NOMO-1 treated with DMSO at 0.1 percent for 48 hours (cell line): ENCODE results near the gene BCL2L13.
"Not testable (repeated sequence)": the region's sequence is repeated elsewhere in the genome, so short reads cannot be mapped to it uniquely, and the experiment has no call there.

Source experiments
- DNase-seq: peaks from one replicate; lab custom pipeline; 2025; ENCODE audit not compliant: unreplicated experiment; lab: John Stamatoyannopoulos, UW

Gene BCL2L13

DNA sequence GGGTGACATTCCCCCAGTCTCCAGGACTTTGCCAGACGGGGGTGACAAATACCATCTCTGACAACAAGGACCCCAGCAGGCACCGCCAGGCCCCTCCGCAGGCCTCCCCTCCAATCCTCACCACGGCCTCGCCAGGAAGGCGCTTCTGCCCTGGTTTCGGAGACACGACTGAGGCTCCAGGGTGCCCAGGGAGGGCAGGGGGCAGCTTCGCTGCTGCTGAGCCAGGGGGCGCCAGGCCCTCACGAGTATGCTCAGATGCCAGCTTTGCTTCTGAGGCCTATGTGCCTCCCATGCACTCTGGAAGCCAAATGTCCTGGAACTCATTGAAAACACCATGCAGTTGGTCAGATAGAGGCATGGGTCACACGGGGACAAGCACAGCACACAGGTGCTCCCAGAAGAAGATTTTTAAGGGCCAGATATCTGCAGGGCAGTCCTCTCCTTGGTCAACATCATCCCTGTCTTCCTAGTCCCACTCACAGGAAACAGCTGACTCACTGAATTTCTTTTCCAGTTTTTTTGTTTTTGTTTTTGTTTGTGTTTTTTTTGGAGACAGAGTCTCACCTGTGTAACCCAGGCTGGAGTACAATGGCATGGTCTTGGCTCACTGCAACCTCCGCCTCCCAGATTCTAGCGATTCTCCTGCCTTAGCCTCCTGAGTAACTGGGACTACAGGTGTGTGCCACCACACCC is 115.8 kb downstream of the BCL2L13 start:
- no peak for DNase-seq

DNA sequence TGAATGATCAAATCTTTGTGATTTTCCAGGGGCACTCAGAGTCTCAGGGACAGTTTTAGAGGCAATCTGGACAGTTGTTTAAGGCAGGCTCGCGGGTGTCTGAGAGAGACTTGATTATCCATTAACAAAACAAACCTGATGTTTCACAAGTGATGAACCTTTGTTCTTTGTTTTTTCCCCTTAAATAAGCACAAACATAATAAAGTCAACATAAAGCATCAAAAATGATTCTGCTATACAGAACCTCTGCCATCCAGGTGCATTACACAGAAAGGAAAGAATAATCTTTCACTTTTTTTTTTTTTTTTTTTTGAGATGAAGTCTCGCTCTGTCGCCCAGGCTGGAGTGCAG is 122.6 kb downstream of the BCL2L13 start:
- DNase-seq = no peak

- DNase-seq = peak; percentile 65
Observed at GRCh38 chr22:17763442-17763841, 124.9 kb downstream of the BCL2L13 start.

DNA sequence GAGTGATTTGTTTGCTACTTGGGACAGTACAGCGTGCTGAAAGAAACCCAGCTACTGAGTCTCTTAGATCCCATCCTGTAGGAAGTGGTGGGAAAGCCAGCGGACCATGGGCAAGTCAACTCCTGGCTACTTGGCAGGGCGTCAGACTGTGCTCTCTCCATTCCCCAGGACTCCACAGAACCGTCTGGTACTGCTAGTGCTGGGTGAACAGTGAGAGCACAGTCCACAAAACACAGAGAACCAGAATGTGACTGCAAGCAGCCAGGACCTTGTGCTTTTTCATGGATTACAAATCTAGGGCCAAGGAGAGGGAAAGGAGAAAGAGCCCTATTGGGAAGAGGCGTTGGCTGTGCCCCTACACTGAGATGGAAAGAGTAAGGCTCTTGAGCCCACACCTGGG is 125.5 kb downstream of the BCL2L13 start:
- DNase-seq = no peak

GRCh38 chr22:17764852-17765251 is 126.3 kb downstream of the BCL2L13 start:
- not testable (repeated sequence) for DNase-seq

GRCh38 chr22:17767233-17768065 is 128.9 kb downstream of the BCL2L13 start:
- no peak for DNase-seq

GRCh38 chr22:17769013-17769715 is 130.6 kb downstream of the BCL2L13 start:
- no peak for DNase-seq

DNA sequence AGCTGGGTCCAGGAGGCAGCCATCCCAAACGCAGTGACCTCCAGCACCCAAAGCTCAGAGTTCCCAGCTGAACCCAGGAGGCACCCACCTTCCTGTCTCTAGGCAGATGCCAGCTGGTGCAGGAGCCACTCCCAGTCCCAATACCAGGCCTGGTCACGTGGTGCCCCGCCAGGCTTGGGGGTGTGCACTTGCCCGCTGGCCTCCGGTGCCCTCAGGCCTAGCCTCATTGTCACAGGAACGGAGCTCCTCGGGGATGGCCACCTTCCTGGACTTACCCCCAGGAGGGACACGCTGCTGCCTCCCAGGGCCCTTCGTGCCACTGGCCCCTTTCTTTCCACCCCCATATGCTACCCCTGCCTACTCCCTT is 131.1 kb downstream of the BCL2L13 start:
- DNase-seq = no peak

DNA sequence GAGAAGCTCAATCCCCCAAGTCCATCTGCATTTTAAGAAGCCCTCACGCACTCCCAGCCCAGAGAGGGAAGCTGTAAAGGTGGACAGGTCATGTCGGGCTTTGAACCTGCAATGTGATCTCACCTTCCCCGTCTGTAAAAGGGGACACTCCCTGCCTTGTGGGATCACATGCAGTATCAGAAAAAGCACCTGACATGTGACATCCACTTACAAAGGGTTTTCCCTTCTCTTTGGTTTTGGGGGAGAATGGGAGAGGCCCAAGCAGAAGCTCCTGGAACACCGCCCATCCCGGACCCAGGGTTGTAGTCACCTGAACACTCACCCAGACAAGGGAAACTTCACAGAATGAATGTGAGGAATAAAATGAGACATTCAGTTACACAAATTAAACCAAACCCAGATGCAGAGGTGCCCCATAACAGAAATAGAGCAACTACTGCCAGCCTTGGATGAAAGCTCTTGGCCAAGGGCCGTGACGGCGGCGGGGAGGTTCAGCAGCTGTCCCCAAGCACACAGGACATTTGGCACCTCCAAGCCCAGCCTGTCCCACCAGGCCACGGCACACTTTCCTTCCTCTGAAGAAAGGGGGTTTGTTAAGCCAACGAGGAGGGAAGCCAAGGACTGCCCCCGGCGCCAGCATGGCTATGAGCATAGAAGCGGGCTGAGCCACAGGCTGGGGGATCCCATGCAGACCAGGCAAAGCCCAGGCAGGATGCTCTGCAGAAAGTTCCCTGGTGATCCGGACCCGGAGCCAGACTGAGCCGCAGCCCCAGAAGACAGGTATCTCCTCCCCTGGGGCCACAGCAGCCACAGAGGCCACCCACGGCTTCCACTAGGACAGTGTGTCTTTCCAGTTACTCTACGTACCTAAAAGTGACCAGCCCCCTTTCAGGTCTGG is 131.9 kb downstream of the BCL2L13 start:
- DNase-seq = no peak

DNA sequence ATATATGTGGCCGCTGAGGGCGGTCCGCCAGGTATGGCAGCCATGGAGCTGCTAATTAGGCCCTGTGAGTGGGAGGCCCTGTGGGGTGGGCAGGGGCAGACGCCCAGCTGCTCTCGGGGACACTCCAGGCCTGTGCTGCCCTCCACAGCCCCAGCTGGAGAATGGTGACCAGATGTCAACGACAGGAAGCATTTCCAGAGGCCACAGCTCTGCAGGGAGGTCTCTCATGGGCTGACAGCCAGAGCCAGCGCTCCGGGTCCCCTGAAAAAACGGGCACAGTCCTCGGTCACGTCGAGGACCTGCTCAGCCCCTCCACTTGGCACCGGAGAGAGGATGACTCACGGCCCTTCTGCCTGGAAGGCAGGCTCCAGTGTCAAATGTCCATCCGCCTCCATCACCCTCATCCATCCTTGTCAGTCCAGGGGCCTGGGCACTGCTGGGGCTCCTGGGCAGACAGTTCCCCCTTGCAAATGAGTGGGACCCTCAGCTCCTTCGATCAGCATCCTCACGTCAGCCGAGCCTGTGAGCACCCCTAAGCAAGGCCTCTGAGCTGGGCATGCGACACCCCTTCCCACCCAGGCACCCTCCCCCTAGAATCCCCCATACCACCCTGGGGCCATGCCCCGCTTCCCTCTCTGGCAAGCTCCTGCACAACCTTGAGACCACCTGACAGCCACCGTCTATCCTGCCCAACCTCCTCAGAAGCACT is 133.8 kb downstream of the BCL2L13 start:
- DNase-seq = no peak

GRCh38 chr22:17772958-17773605 is 134.5 kb downstream of the BCL2L13 start:
- no peak for DNase-seq

DNA sequence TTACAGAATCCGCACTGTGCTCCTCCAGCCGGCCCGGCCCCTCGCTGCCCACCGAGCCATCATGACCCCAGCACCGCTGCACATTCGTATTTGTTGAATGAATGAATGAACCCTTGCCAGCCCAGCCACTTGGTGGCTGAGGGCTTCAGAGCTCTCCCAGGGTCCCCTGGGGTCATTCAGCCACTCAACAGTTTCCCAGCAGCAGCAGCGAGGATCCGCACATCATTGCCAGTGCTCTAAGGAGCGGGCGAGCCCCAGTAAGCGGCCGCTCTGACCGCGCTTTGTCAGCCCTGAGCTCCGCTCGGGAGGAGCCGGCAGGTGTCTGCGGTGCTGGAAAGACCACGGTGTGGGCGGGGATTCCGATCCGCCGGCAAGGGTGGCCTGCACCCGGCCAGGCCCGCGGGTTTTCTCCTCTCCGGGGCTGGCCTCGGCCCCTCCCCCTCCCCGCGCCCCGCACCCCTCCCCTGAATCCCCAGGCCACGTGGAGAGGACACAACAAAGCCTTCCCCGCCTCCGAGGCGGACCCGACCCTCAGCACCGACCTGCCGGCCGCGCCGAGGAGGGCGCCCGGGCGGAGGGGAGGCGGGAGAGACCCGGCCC is 135.1 kb downstream of the BCL2L13 start:
- DNase-seq = peak; percentile 22

- peak; percentile 61 for DNase-seq
Observed at GRCh38 chr22:17774206-17774925, 135.8 kb downstream of the BCL2L13 start, which contains the start of gene BID. Gene BID (minus strand): TSS chr22:17774469. CDS start chr22:17750116, 24,353 bp downstream.

DNA sequence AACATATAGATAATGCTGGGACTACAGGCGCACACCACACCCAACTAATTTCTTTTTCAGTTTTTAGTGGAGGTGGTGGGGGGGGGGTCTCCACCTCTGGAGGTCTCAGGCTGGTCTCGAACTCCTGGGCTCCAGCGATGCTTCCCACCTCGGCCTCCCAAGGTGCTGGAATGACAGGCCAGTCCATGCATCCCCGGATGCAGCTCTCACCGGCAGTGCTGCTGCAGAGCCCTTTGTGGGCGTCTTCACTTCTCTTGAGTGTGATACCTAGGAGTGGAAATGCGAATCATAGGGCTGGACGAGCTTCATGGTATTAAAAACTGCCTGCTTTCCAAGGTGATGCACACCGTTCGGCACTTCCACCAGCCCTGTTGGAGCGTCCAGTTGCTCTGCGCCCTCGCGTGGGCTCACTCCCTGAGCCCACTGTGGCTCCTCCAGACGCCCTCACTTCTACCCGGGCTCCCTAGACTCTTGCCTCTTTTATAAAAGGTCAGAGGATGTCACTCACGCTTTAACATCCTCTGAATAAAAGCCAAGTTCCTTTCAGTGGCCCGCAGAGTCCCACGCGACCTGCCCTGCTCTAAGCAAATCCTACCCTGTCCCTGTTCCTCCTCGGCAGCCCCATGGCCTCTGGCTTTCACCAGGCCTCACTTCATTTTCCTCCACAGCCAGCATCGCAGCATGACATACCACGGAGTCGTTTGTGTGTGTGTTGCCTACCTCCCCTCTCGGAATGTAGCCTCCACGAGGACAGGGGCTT is 136.5 kb downstream of the BCL2L13 start:
- DNase-seq = no peak

GRCh38 chr22:17775781-17776465 is 137.4 kb downstream of the BCL2L13 start:
- no peak for DNase-seq

GRCh38 chr22:17777005-17777716 is 138.6 kb downstream of the BCL2L13 start:
- peak; percentile 87 for DNase-seq

GRCh38 chr22:17777717-17778044 is 139.1 kb downstream of the BCL2L13 start:
- DNase-seq = no peak
